KMS-11 (cell line): ENCODE data around the gene NGF.

ENCODE experiments used
- H2AFZ ChIP-seq: fragments of 200-600 bp; sonication (generic); 2 replicates; pipeline ENCODE4 v1.6.1; 2016; ENCODE audit warnings: antibody characterized with exemption, mixed run types, low read depth
- H3K27ac ChIP-seq: fragments of 200-600 bp; sonication (generic); 2 replicates; pipeline ENCODE4 v1.6.1; 2016; ENCODE audit warnings: mild to moderate bottlenecking, mixed run types
- H3K27me3 ChIP-seq: fragments of 200-600 bp; sonication (generic); 2 replicates; pipeline ENCODE4 v1.6.1; 2017; ENCODE audit warnings: mild to moderate bottlenecking, low read depth, mixed run types, moderate library complexity; ENCODE audit not compliant: insufficient read depth
- H3K36me3 ChIP-seq: fragments of 200-600 bp; sonication (generic); 2 replicates; pipeline ENCODE4 v1.6.1; 2017; ENCODE audit warnings: mild to moderate bottlenecking, mixed run types; ENCODE audit not compliant: insufficient read depth
- H3K4me1 ChIP-seq: fragments of 200-600 bp; sonication (generic); 2 replicates; pipeline ENCODE4 v1.6.1; 2016; ENCODE audit warnings: mild to moderate bottlenecking, low read depth, mixed run types; ENCODE audit not compliant: poor library complexity, severe bottlenecking
- H3K4me2 ChIP-seq: fragments of 200-600 bp; sonication (generic); 2 replicates; pipeline ENCODE4 v1.7.0; 2016; ENCODE audit warnings: mild to moderate bottlenecking, mixed run types
- H3K4me3 ChIP-seq: fragments of 200-600 bp; sonication (generic); IDR thresholded peaks from 2 replicates; pipeline ENCODE4 v1.6.1; 2017; ENCODE audit warnings: low read depth, low read length, mixed read lengths; ENCODE audit not compliant: insufficient read depth
- H3K79me2 ChIP-seq: fragments of 200-600 bp; sonication (generic); 2 replicates; pipeline ENCODE4 v1.6.1; 2016; ENCODE audit warnings: low read depth, mixed run types; ENCODE audit not compliant: insufficient read depth
- H3K9ac ChIP-seq: fragments of 200-600 bp; sonication (generic); 2 replicates; pipeline ENCODE4 v1.6.1; 2016; ENCODE audit warnings: mild to moderate bottlenecking, mixed run types
- H4K20me1 ChIP-seq: fragments of 200-600 bp; sonication (generic); 2 replicates; pipeline ENCODE4 v1.6.1; 2016; ENCODE audit warnings: mild to moderate bottlenecking, mixed run types; ENCODE audit not compliant: insufficient read depth
- CTCF ChIP-seq: fragments of 200-600 bp; sonication (generic); conservative IDR thresholded peaks from 2 replicates; pipeline ENCODE4 v1.6.1; 2017; ENCODE audit warnings: low read depth, mild to moderate bottlenecking, antibody characterized with exemption, low read length, moderate library complexity, mixed read lengths

NGF gene

GRCh38 chr1:115283681-115284146, 54.3 kb downstream of the NGF start:
- no peak overlapping the region for H3K4me2 ChIP-seq
- no peaks in the 10 kb centered on the region for H3K36me3 ChIP-seq
- no peaks in the 10 kb centered on the region for H3K27me3 ChIP-seq
- TF ChIP-seq CTCF, result no peak
- no peak overlapping the region for H2AFZ ChIP-seq
- no peaks in the 10 kb centered on the region for H3K4me1 ChIP-seq
- H3K27ac ChIP-seq, result no peak overlapping the region
- H3K79me2 ChIP-seq, result no peaks in the 10 kb centered on the region
- no peaks in the 10 kb centered on the region for H4K20me1 ChIP-seq
- no peak overlapping the region for H3K4me3 ChIP-seq
- H3K9ac ChIP-seq, result no peak overlapping the region

GRCh38 chr1:115283249-115283648, 54.8 kb downstream of the NGF start:
- Histone ChIP-seq H3K4me1 (no peaks in the 10 kb centered on the region), H3K9ac (no peak overlapping the region), H3K27me3 (no peaks in the 10 kb centered on the region), H3K36me3 (no peaks in the 10 kb centered on the region), H3K79me2 (no peaks in the 10 kb centered on the region), H3K4me3 (no peak overlapping the region), H4K20me1 (no peaks in the 10 kb centered on the region), H2AFZ (no peak overlapping the region), H3K27ac (no peak overlapping the region), H3K4me2 (no peak overlapping the region)
- TF ChIP-seq CTCF, result no peak

- no peak for TF ChIP-seq CTCF
- no peaks in the 10 kb centered on the region for H4K20me1 ChIP-seq
- no peaks in the 10 kb centered on the region for H3K36me3 ChIP-seq
- H3K27me3 ChIP-seq, result no peaks in the 10 kb centered on the region
- H2AFZ ChIP-seq, result no peak overlapping the region
- H3K4me1 ChIP-seq, result no peaks in the 10 kb centered on the region
- H3K27ac ChIP-seq, result no peak overlapping the region
- no peaks in the 10 kb centered on the region for H3K79me2 ChIP-seq
- H3K4me2 ChIP-seq, result no peak overlapping the region
- H3K4me3 ChIP-seq, result no peak overlapping the region
- no peak overlapping the region for H3K9ac ChIP-seq
Observed at GRCh38 chr1:115282807-115283208, 55.2 kb downstream of the NGF start.

- H3K4me1 ChIP-seq, result no peaks in the 10 kb centered on the region
- H3K4me3 ChIP-seq, result no peak overlapping the region
- no peaks in the 10 kb centered on the region for H3K27me3 ChIP-seq
- no peaks in the 10 kb centered on the region for H3K36me3 ChIP-seq
- H3K4me2 ChIP-seq, result no peak overlapping the region
- H4K20me1 ChIP-seq, result no peaks in the 10 kb centered on the region
- H2AFZ ChIP-seq, result no peak overlapping the region
- no peak overlapping the region for H3K9ac ChIP-seq
- no peaks in the 10 kb centered on the region for H3K79me2 ChIP-seq
- no peak overlapping the region for H3K27ac ChIP-seq
- TF ChIP-seq CTCF, result no peak
Observed at GRCh38 chr1:115281143-115281542, 56.9 kb downstream of the NGF start.
